GM19240 (cell line): ENCODE results near the gene MDH1B.
A peak's percentile ranks its signal among the peaks of the same experiment; 100 is the strongest.
"Not testable (repeated sequence)": the region's sequence is repeated elsewhere in the genome, so short reads cannot be mapped to it uniquely, and the experiment has no call there.

Experiments
- DNase-seq: peaks from one replicate; pipeline ENCODE4 v3.0.0; 2011; ENCODE audit warnings: low spot score; ENCODE audit not compliant: insufficient read length

MDH1B gene

DNA sequence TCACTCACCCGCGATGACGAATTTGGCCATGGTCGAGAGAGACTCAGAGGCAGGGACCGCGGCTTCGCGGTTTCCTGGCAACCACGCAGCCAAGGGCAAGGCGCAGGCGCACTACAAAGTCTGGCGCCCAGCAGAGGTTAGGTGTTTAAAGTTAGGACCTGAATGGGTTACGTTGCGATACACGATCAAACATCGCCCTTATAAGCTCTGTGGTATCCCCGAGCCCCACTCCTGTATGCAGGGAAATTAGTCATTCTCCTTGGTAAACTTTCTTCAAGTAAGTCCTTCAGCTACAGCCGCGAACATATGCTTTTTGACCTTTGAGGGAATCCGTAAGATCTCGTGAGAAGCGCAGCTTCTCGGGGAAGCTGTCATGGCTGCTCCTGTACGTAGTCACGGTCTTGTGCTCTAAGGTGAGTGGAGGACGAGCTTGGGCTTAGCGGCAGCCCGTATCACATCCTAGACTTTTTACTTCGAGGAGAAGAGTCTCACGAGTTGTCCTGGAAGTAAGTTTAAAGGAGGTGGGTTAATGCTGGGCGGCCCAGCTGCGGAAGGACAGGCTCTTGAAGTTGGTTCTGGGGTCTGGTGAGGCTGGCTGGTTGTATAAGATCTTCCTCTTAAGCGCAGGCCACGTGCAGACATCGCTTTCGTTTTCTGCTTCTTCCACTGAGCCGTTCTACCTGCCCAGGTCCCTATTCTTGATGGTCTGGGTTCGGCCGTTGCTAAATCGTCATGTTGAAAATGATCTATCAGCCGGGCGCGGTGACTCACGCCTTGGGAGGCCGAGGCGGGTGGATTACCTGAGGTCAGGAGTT lies at the start of gene MDH1B, which contains the start of gene FASTKD2:
MDH1B (minus strand) TSS at position 87 of the 815 bp plus-strand sequence; CDS start at position 30, 57 bp downstream.
FASTKD2 (plus strand) TSS at position 365 of the 815 bp plus-strand sequence. CDS start 1,088 bp downstream, outside the sequence.
- peak; percentile 61 for DNase-seq

DNA sequence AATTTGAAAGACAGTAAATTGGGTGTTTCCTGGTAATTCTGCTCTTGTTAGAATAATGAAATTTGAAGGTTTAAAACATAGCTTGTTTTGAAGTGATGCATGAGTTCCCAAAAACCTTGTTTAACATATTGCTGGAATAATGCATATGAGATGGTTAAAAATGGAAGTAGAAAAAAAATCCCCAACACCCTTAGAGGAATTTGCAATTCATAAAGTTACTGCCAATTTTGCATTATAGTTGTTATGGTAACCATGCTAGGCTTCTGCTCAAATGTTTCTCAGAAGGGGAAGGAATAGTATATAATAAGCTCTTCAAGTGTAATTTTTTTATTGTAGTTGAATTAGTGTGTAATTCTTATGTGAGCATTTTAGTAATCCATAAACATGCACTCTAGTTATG lies 49.4 kb upstream of the MDH1B start:
- no peak for DNase-seq

DNA sequence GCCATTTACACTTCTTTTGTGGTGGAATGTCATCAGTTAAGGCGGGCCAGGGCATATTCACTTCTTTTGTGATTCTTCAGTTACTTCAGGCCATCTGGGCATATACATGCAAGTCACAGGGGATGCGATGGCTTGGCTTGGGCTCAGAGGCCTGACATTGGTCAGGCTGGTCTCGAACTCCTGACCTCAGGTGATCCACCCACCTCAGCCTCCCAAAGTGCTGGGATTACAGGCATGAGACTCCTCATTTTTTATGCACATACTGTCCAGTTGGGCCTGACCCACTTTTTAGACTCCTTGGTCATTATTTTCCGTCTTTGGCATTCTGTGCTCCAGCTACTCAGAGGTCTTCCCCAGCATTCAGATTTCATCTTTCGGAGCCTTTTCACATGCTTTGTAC lies 47.3 kb upstream of the MDH1B start:
- DNase-seq: not testable (repeated sequence)

DNA sequence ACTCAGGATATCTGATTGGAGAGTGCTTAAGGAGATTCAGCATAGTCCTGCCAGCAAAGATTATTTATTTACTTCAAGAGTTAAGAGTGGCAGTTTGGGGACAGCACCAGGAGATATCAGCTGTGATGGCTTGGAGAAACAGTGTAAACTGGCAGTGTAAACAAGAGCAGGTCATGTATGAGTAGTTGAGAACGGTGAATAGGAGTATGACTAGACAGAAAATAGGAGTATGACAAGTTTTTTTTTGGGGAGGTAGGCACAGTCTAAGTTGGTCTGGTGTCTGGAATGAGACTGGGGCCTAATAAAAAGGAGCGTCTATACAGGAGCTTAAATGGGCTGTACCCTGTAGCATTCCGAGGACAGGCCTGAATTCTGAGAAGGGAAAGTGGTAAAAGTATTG lies 42.5 kb upstream of the MDH1B start:
- not testable (repeated sequence) for DNase-seq

DNA sequence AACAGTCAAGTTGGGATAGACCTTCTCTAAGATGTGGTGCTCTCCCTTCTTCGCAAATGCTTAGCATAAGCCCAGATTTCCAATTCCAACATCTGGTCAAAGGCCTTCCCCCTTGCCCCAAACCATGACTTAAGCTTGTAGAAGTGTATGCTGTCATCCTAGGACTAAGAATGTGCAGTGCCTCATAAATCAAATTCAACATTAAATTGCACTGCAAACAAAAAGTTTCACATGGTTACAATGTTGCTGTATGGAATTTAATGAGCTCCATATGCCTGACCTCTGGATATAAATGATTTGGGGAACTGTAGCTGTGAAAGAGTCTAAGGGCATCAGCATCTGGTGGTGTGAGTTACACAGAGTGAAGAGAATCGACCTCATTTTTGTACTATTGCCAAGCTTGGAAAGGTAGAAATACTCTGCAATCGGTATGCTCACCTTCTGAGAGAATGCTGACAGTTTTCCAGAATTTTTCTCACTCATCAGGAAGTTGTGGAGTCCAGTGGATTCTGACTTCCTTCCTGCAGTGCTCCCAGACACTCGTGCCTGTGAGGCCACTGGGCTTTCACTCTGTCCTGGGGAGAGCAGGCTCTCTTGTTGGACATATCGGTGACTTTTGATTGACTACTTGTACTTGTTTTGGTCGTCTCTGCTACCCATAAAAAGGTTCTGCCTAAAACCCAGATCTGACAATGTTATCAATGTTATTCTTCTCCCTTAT lies 40.9 kb upstream of the MDH1B start:
- DNase-seq: no peak

DNA sequence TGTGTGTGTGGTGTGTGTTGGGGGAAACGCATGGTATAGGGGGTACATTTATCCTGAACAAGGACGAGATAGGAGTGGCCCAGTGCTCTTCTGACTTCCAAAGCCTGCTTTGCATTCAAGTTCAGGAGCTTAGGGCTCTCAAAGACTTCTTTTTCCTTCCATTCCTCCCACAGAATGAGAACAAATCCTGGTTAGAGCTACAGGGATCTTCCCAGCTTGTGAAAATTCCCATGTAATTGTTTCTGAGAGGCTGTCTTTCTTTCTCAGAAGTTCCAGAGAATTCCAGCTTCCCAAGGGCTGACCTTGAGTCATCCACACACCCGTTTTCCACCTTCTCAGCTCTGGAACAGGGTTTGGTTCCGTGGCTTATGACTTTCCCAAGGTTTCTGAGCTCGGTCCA lies 39.2 kb upstream of the MDH1B start:
- DNase-seq: no peak

DNA sequence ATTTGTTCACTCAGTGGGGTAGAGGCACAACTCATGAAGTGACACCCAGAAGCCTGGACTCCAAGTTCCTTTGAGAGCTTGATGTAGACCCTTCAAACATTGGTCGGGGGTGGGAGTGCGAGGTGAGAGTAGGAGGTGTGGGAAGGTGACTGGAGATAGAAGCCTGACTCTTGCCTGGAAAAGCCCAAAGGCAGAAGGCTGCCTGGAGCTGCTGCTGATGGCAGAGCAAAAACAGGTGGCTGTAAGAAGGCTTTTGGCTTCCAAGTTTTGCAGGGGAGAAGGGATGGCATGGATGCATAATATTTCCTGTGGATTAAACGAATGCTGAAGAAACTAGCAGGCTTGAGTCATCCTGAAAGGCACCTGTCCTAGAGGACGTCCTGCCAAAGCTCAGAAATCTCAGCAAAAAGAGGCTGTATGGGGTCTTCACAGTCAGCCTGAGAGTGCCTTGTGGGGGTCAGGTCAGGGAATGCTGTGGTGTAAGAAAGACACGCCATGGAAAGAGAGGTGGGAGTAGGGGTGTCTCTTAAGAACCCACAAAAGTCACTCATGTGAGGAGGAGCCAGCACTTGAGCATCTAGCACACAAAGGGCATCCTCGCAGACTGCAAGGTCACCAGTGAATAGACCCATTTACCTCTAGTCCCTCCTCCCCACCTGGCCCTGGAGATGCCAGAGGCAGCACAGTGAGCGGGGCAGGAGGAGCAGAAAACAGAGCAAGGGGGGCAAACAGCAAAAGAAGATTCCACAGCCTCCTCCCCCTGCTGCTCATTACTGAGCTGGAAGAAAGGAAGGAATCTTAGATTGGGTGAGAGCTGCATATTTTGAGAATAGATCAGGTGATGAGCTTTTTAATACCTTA lies 37.8 kb upstream of the MDH1B start:
- no peak for DNase-seq

DNA sequence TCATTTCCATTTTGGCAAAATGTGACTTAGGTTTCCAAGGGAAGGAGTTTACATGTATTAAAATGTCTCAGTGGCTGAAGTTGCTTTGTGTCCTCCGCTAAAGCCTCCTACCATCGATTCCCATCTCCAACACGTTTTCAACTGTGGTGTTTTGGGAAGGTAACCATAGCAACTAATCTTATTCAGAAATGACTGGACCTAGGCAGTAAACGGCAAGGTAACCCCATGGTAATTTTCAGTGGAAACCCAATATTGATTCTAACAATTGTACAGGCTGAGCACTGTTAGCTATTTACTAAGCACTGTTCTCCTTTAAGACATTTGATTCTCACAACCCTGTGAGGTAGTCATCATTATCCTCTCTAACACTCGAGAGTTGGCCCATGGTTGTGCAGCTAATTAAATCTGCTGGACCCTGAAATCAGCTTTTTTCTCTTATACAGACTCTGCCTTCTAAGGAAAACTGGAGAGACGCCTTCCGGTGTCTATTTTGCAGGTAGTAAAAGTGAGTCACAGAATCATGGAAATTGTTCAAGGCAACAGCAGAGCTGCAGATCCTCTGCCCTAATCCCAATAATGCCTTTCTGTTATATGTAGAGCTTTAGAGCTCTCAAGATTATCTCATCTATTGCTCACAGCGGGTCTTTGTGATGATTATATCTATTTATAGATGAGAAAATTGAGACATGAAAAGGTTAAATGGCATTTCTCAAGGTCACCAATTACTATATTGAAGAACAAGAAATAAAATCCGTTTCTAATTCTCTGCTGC lies 36.5 kb upstream of the MDH1B start:
- DNase-seq: no peak

DNA sequence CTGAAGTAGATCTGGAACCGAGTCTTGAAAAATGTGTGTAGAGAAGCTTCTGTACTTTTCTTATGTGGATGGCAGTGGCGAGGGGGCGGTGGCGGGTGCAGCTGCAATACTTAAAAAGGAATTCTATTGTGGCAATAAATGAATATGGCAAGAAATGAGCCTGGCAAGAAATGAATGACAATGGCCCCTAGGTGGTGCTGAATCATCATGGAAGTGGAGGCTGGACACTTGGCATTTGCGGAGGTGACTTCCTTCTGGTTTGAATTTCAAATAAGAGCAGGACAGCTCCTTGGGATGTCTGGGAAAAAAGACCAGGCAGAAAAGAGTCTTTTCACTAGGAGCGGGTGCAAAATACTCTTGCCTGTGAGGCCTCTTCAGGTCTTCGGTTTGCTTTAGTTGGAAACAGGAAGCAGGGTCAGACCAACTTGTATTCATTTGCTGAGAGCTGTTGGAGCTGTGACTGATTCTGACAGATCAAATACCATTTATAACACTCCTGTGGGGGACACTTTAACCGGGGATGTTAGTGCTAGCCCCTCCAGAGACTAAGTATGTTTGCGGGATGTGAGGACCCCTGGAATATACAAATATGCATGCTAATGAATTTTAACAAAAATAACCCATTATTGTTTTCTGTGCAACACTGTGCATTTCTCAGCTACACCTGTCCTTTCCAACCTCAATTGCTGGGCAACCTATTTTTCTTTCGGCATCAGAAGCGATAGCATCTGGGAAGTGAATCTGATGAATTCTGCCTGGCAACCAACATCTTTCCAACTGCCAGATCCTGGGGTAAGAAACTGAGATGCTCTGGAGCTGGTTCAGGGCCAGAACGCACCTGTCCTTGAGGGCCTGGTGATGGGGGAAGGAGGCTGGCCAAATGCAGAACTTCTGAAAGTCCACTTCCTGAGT lies 35.6 kb upstream of the MDH1B start:
- no peak for DNase-seq

DNA sequence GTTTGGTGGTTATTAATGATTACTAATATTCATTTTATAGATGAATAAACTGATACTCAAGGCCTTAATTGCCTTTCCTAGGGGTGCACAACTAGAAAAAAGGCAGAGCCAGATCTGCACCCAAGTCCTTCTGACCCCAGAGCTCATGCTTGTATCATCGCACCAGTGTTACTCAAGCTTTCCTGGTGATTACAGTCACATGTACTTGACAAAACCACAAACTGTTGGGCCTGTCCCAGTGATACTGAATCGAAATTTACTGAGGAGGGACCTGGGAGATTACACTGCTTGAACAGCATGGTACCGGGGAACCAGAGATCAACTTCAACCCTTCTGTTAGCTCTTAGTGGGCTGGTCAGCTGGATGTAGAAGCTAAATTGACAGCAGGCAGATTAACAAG lies 34.0 kb upstream of the MDH1B start:
- no peak for DNase-seq

DNA sequence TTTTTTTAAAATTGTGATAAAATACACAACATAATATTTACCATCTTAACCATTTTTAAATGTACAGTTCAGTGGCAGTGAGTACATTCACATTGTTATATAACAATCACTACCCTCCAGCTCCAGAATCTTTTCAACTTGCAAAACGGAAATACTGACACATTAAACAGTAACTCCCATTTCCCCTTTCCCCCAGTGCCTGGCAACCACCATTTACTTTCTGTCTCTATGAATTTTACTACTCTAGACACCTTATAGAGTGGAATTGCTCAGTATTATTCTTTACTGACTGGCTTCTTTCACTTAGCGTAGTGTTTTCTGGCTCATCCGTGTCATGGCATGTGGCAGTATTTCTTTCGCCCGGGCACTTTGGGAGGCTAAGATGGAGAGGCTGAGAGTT lies 32.9 kb upstream of the MDH1B start:
- no peak for DNase-seq

DNA sequence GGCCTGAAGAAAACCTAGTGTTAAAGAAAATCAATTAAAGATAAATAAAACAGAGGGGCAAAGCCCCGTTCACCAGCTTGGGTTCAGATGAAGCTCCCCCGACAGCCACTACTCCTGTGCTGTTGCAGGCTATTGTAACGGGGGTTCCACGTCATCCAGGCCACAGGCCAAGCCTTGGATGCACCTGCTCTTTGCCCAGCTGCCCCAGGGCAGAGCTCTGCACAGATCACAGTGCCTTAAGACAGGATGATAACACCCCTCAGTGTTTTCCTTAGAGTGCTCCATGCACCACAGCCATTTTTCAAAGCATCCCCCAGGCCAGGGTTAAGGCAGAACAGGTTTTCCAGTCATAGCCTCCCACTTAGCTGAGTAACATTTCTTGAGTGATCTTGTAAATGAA lies 32.2 kb upstream of the MDH1B start:
- DNase-seq: no peak

DNA sequence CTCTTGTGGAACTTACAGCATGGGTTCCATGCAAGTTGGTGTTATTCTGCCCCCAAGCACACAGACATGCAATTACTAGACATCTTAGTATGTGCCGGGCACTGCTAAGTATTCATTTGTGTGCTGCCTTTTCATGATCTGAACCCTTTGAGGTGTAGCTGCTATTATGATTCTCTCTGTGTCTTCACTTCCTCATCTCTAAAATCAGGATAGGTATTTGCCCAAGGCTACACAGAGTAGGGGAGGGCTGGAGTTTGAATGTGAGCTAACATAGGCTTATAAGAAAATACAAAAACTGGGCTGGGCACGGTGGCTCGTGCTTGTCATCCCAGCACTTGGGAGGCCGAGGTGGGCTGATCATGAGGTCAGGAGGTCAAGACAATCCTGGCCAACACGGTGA lies 27.5 kb upstream of the MDH1B start:
- DNase-seq: no peak

DNA sequence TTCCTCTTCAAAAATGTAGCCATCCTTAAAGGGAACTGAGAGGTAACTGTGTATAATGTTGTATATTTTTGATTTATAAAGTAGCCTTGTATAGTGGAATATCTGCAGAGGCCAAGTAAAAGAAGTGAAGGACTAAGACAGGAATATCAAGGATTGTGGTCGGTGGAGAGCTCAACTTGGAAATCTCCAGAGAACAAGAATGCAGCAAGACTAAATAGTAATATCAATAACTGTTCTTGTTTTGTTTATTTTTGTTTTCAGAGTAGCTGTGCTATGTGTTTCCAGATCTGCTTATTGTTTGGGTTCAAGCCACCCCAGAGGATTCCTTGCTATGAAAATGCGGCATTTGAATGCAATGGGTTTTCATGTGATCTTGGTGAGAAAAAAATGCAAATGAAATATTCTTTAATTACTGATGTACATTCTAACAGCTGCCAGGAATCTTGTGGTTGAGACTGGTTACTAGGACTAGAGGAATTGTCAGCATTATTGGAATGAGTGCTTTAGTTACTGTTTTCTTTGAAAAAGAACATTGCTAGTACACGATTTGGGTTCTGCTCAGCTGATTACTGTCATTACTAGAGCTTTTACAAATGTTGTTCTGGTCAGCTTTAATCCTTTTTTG lies 25.3 kb upstream of the MDH1B start:
- no peak for DNase-seq

DNA sequence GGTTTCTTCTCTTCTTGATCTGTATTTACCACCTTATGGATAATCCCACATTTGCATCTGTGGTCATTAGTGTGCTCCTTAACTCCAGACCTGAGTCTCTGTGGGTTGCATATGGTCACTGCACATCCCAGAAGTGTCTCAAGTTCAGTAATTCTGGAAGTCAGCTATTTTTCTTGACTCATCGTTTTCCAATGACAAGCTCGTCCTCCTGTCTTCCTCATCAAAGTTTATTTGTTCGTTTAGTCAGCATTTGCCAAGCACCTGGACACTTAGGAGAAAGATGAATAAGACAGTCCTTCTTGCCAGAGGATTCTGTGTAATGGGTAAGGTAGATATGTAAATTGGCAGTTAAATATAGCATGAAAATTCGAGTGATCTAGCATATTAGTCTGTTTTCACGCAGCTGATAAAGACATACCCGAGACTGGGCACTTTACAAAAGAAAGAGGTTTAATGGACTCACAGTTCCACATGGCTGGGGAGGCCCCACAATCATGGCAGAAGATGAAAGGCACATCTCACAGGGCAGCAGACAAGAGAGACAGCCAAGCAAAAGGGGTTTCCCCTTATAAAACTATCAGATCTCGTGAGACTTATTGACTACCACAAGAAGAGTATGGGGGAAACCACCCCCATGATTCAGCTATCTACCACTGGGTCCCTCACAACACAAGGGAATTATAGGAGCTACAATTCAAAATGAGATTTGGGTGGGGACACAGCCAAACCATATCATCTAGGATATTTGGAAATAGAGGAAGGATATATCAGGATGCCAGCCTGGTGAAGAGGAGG lies 19.6 kb upstream of the MDH1B start:
- no peak for DNase-seq

DNA sequence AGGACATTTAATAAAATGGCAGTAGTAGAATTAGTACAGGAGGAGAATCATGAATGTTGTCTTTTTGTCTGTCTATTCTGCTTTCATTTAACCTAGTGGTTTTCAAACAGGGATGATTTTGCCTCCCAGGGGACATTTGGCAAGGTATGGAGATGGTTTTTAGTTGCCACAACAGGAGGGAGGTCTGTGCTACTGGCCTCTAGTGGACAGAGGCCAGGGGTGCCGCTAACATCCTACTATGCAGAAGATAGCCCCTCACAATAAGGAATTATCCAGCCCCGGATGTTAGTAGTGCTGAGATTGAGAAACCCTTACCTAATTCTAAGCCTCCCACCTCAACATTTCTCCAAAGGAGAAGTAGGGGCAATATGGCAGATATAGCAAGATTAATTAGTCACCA lies 18.6 kb upstream of the MDH1B start:
- DNase-seq: no peak

DNA sequence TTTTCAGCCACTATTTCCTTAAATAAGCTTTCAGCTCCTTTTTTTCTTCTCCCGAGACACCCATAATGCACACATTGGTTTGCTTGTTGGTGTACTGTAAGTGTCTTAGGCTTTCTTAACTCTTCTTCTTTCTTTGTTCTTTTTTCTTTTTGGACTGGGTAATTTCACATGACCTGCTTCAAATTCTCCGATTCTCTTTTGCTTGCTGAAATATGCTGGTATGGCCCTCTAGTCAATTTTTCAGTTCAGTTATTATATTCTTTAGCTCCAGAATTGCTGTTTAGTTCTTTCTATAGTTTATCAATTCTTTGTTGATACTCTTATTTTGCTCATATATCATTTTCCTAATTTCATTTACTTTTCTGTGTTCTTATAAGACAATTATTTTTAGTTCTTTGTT lies 15.5 kb upstream of the MDH1B start:
- no peak for DNase-seq

DNA sequence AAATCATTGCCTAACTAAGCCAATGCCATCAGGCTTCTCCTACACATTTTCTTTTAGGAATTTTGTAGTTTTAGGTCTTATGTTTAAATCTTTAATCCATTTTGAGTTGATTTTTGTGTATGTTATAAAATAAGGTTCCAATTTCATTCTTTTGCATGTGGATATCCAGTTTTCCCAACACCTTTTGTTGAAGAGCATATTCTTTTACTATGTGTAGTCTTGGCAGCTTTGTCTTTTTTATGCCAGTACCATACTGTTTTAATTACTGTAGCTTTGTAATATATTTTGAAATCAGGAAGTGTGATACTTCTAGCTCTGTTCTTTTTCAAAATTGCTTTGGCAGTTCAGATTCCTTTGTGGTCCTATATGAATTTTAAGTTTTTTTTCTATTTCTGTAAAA lies 11.3 kb upstream of the MDH1B start:
- no peak for DNase-seq

DNA sequence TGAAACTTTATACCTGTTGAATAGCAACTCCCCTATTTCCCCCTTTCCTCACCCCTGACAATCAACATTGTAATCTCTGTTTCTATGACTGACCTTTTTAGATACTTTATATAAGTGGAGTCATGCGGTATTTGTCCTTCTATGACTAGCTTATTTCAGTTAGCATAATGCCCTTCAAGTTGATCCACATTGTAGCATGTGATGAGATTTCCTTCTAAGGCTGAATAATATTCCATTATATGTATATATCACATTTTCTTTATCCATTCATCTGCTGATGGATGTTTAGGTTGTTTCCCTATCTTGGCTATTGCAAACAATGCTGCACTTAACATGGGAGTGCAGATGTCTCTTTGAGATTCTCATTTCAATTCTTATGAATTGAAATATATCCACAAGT lies 9.7 kb upstream of the MDH1B start:
- no peak for DNase-seq
